CD4-positive, alpha-beta T cell treated with Interleukin-15 for 1 hour (primary cell): ENCODE data around the gene PPM1G.
"Not testable (repeated sequence)": the region's sequence is repeated elsewhere in the genome, so short reads cannot be mapped to it uniquely, and the experiment has no call there.

Experiments used
- DNase-seq: peaks from one replicate; pipeline ENCODE4 v3.0.0-alpha.2; 2020

Gene PPM1G

DNA sequence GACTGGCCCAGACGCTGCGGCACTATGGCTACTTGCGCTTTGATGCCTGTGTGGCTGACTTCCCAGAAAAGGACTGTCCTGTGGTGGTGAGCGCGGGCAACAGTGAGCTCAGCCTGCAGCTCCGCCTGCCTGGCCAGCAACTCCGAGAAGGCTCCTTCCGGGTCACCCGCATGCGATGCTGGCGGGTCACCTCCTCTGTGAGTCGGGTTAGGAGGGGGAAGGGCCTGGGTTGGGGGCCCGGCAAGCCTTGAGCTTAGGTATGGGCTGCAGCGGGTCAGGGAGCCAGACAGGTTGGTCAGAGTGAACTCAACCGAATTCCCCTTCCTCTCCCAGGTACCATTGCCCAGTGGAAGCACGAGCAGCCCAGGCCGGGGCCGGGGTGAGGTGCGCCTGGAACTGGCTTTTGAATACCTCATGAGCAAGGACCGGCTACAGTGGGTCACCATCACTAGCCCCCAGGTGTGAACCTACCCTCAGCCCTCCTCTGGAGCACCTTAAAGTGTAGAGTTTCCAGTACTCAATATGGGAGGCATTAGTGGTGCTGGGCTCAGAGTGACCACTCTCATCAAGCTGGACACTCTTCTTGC lies 33.8 kb downstream of the PPM1G start:
- no peak for DNase-seq

DNA sequence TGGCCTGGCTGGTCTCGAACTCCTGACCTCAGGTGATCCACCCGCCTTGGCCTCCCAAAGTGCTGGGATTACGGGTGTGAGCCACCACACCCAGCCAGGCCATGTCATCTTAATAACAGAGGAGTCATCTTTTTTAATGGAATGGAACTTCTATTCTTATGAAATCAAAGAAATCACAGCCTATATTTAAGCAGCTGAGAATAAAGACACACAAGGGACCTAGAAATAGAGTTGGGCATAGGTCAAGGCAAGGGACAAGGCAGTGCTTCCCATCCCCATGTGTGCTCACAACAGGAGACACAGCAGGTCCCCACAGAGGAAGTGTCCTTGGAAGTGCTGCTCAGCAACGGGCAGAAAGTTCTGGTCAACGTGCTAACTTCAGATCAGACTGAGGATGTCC lies 35.8 kb downstream of the PPM1G start:
- no peak for DNase-seq

DNA sequence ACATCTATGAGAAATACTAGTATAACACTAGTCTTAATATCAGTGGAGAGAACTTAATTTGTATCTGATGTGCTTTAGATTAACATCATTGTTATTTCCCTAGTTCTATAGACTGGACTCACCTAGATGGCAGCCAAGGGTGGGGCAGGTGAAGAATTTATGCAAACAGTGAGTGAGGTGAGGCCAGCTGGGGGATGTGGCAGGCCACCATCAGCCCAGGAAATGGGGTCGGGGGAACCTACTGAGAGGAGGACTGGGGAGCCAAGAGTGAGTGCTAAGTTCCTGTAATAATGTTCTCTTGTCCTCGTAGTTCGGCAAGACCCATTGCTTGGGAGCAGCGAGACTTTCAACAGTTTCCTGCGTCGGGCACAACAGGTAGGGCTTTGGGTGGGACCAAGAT lies 36.5 kb downstream of the PPM1G start:
- no peak for DNase-seq

DNA sequence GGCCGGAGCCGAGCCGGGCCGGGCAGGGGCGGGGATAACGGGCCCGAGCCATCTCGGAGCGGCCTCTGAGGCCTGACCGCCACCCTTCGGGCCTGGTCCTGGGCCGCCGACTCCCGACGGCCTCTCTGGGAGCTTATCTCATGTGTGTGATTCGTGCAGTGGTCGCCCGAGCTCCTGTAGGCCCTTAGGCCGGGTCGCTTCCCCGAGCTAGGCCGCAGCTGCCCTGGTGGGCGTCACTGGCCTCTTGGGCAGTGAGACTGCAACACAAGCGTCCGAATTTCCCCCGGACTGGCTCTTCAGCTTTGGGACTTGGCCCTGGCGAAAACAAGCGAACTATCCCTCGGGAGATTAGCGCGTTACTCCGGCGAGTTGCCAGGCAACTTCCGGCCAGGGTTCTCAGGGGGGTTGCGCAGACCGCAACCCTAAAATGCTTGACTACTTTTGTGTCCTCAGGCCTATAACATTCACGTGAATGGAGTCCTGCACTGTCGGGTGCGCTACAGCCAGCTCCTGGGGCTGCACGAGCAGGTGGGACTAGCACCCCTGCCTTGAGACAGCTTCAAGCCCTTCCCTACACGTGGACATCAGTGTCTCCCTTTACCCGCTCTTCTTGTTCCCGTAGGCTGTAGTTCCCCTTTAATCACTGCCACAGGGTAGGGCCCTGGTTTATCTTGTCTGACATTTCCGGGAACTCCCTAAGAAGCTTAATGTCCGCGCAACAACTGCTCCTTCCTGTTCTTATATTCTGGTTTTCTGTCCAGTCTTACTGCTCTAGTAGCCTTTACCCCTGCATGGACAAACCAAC lies 38.4 kb downstream of the PPM1G start:
- peak; percentile 51 for DNase-seq

DNA sequence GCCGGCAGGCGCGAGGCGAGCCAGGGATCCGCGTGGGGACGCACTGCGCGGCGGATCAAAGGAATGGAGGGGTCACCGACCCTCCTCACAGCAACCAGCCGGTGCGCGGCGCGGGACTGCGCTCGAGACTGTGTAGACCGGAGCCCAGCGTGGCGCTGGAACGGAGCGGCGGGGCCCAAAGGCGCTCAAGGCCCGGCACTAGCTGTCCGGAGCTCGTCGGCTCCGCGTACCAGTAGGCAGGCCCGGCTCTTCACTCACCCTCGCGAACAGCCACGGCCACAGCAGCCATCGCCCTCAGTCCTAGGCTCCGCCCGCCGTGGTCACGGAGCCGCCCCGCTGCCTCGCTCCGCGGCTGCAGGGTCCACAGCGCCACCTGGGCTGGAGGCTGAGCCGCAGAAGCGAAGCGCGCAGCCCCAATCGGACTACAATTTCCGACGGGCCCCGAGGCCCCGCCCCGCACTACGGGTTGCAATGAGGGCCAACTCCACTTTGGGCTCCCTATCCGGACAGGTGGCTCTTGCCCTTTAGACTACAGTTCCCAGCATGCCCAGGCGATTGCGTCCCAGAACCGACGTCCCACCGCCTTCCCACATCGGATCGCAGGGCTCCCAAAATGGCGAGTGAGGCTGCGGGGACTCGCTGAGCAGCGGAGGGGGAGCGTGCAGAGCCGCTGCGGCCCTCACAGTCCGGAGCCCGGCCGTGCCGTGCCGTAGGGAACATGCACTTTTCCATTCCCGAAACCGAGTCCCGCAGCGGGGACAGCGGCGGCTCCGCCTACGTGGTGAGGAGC lies 39.2 kb downstream of the PPM1G start, which contains the start of the genes EIF2B4 and SNX17:
EIF2B4 (minus strand) TSS at position 313 of the 790 bp plus-strand sequence; CDS start at position 289, 24 bp downstream.
SNX17 (plus strand) TSS at position 591 of the 790 bp plus-strand sequence; CDS start at position 719, 128 bp downstream.
- DNase-seq: peak; percentile 99

DNA sequence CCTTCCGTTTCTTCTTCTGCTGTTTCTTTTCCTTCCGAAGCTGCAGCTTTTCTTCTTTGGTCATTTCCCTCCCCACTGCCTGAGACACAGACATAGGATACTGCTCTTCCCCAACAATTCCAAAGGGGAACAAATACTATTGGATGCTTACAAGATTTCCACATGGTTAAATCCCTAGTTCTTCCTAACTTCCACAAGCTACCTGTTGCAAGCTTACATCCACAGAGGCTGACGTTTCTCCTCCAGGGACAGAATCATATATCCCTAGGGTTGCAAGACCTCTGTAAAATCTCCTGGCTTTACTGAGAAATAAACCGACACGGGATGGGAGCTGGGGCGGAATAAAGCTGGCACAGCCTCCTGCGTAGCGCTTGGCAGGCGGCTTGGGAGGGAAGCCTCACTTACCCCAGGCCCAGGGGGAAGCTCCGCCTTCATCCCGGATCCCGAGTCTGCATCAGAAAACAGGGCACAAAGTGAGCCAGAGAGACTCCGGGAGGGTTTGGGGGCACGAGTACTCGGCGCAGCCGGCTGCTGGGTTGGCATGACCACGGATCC lies 39.8 kb downstream of the PPM1G start:
- DNase-seq: no peak

DNA sequence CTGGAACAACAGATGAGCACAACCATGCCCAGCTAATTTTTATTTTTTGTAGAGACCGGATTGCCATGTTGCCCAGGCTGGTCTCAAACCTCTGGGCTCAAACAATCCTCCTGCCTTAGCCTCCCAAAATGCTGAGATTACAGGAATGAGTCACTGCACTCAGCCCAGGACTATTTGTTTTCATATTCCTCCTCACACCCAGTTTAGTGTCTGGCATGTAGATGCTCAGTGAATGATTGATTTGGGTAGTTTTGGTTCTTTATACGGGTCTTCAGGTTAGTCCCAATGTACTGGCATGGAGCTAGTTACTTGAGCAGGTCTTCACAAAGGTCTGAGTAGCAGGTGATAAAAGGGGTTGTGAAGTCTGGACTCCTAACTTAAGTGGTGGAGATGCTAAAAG lies 45.5 kb downstream of the PPM1G start:
- no peak for DNase-seq

DNA sequence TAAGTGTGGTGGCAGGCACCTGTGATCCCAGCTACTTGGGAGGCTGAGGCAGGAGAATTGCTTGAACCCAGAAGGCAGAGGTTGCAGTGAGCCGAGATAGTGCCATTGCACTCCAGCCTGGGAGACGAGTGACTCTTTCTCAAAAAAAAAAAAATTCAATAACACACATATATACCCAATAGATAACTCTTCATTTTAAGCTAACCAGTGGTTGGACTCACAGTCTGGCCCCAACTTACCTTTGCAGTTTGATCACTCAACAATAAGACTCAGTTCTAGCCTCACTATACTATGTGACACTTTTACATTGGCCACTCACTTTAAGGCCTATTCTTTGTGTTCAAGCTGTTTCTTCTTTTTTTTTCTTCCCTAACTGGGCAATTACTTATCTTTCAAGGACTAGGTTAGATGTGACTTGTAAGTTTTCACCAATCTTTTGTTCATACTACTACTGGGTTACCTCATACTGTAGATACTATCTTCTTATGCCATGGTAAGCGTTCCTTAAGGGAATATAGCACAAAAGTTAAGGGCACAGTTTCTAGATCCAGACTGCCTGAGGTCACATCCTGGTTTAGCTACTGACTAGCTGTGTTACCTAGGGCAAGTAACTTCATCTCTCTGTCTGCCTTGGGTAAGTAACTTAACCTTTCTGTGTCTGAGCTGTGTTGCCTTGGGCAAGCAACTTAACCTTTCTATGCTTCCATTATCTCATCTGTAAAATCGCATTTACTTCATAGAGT lies 46.5 kb downstream of the PPM1G start:
- DNase-seq: no peak

DNA sequence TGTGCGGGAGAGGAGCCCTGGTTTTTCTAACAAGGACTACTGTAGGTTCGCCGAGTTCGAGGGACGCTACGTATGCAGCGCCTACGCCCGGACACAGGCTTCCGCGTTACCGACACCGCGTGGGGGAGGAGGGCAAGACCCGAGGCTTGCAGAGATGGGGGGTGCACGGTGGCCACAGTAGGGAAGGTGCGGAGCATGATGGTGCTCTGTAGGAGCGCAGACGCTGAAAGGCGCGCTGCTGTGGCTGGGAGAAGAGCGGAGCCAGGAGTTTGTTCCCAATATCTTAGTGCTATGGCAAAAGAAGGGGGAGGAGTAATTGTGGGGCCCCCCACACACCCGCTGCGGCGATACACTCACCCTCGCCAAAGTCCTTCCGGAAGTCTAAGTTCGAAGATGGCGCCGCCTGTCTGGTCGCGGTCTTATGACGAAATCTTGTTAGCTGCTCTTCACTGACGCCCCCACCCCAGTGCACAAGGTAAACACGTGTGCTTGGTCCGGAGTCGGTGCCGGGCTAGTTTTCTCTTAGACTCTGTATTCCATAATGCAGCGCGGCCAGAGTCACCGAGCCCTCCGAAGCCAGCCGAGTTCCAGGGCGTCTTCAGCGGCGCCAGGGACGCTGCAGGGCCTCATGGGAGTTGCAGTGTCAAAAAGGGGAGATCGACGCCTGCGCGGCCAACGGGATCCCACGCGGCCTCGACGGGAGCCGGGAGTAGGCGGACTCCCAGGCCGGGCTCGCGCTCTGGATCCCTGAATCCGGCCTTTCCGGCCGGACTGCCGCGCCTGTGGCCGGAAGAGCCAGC lies 52.8 kb downstream of the PPM1G start, which contains the start of gene GTF3C2:
GTF3C2 (minus strand) TSS at position 383 of the 800 bp plus-strand sequence. CDS start 13,210 bp downstream, outside the sequence.
- peak; percentile 93 for DNase-seq

DNA sequence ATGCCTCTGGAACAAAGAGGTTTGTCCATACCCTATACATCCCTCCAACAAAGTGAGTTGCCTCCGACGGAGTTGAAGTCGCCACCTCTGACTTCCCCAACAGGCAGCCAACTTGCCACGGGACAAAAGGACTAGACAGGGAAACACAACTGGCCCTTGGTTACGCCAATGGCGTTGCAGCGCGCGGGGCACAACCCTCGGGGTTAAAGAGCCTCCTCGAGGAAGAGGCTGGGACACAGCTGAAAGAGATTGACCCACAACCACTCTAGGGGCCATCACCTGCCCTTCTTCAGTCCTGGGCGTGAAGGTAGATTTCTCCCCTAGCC lies 53.4 kb downstream of the PPM1G start:
- DNase-seq: peak; percentile 53

DNA sequence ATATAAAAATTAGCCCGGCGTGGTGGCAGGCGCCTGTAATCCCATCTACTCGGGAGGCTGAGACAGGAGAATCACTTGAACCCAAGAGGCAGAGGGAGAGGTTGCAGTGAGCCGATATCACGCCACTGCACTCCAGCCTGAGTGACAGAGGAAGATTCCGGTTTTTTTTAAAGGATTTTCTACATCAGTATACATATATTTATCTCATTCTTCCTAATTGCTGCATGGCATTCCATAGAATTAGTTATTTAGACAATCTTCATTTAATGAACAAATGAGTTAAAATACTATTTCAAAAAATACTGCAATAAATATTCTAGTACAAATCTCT lies 54.8 kb downstream of the PPM1G start:
- DNase-seq: no peak

DNA sequence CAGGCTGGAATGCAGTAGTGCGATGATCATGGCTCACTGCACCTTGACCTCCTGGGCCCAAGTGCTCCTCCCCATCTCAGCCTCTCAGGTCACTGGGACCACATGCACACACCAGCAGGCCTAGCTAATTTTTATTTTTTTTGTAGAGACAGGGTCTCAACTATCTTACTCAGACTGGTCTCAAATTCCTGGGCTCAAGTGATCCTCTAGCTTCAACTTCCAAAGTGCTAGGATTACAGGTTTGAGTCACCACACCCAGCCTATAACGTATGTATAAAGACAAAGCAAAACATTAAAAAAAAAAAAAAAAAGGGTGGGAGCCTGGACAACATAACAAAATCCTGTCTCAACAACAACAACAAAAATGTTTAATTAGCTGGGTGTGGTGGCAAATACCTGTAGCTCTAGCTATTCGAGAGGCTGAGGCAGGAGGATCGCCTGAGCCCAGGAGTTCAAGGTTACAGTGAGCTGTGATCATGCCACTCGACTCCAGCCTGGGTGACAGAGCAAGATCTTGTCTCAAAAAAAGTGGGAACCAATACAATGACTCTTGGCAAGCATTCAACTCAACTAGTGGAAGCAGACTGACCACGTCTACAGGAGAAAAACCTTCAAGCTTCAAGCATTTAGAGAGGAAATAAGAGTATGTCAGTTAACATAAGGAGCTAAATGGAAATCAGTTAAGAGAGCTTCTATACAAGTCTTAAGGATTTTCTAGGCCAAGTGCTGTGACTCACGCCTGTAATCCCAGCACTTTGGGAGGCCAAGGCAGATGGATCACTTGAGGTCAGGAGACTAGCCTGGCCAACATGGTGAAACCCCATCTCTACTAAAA lies 55.4 kb downstream of the PPM1G start:
- DNase-seq: no peak

DNA sequence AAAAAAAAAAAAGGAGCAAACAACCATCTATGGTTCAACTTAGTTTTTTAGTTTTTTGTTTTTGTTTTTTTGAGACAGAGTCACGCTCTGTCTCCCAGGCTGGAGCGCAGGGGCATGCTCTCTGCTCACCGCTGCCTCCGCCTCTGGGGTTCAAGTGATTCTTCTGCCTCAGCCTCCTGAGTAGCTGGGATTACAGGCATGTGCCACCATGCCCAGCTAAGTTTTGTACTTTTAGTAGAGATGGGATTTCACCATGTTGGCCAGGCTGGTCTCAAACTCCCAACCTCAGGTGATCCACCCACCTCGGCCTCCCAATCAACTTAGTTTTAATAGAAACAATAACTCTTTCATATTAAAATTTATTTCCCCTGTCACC lies 56.0 kb downstream of the PPM1G start:
- DNase-seq: not testable (repeated sequence)

DNA sequence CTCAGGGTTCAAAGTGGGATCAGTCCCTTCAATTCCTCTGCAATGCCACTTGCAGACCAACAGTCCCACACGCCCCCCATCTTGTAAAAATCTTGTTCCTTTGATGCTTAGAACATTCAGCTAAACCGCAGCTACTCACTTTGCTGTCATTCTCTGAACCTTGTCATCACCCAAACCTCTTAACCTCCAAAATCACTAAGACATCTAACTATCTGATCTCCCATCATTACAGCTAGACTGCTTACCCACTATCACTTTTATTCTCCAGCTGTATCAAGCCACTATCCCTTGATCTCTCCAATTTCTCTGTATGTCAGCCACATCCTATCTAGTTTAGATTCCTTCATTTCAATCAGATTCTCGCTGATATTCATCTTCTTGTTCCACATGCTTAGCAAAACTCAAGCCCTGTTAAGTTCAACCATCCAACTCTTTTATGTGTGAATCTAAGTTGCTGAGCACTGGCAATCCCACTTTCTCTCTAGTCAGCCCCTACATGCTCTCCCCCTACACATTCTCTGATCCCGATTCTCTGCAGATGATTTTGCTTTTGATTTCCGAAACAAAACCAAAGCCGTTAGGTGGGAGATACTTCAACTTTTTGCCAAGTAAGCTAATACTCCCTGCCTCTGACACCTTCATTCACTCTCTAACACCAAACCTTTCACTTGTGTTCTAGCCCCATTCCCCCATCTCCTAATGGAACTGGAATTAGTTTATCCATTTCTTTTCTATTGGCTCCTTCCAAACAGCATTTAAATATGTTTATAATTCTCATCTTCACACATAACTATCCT lies 57.4 kb downstream of the PPM1G start:
- no peak for DNase-seq

DNA sequence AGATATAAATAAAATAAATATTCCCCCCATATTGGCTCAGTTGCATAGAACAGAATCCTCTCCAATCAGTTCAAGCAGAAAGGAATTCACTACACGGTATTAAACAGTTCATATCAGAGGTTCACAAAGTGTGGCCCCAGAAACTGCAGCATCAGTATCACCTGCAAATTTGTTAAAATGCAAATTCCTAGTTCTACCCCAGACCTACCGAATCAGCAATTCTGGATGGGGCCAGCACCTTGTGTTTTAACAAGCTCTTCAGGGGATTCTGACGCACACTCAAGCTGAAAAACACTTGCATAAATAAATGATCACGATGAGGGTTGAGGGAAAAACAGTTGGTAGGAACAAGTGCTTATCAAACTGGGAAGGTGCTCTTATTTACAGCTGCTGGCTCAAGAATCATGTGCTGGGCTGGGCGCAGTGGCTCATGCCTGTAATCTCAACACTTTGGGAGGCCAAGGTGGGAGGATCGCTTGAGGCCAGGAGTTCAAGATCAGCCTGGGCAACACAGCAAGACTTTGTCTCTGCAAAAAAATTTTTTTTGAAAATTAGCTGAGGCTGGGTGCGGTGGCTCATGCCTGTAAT lies 59.2 kb downstream of the PPM1G start:
- no peak for DNase-seq

DNA sequence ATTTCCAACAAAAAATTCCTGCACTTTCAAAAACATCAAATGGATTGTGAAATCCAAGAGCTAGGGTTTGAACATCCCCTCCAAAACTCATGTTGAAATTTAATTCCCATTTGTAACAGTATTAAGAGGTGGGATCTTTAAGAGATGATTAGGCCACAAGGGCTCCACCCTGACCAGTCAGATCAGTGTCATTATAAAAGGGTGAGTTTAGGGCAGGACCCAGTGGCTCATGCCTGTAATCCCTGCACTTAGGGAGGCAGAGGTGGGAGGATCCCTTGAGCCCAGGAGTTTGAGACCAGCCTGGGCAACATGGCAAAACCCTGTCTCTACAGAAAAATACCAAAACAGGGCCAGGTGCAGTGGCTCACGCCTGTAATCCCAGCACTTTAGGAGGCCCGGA lies 61.8 kb downstream of the PPM1G start:
- no peak for DNase-seq

DNA sequence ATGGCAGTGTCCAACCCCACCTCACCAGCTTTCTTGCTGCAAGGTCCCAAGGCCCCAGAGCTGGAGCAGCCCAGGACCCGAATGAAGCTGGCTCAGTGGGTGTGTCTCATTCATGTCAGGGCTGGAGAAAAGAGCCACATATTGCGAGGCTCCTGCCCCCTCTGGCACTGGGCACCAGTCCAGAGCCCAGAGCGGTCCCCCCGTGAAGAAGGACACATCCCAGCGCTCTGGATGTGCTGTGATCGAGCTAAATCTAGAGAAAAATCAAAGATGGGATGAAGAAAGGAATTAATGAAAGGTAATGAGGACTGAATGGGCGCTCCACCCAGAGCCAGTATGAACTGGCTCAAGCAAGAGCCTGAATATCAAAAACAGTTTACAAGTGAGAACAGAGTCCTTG lies 73.2 kb downstream of the PPM1G start:
- DNase-seq: no peak

DNA sequence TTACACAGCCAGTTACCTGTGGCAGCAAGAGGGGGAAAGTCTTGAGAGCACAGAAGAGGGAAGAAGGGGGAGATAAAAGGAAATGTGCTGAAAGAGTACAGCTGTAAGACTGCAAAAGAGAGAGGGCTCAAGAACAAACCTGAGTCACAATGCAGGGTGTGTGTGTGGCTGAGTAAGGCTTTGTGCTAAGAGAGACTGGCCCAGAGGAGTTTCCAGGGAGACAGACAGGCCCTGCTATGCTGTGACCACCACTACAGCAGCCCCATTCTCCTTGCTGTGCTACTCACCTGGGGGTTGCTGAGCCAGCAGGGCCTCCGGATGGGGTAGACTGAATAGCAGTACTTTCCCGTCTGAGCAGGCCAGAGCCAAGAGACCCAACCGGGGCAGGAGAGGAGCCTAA lies 74.1 kb downstream of the PPM1G start:
- DNase-seq: no peak
